ENCODE measurements around the gene UBE2O. TPM values are rescaled to one million over a fixed set of nuclear protein-coding genes. Genes with fewer than 3 reads are reported as not detected.

The UBE2O gene
- total RNA-seq, 1 donor from 2014 or later = 19.3 TPM

GRCh38 chr17:76467809-76468633 lies 15.1 kb upstream of the UBE2O start:
- Histone ChIP-seq H3K36me3 (peaks cover 20% of the 10 kb centered on the region), H3K27me3 (no peaks in the 10 kb centered on the region), H3K4me1 (peaks cover 6% of the 10 kb centered on the region), H3K27ac (no peak overlapping the region), H3K9me3 (no peaks in the 10 kb centered on the region), H3K4me3 (no peak overlapping the region)
- TF ChIP-seq CTCF (IDR thresholded peaks at IDR 0.05) = no peak
- intact Hi-C loops (cut with DNase I) = loop anchor here (5.0 kb wide), 1 partner anchor 39 kb away; no protein-coding TSS in a partner anchor
- DNase-seq = no peak
- ATAC-seq = no peak

- no peak for TF ChIP-seq CTCF (IDR thresholded peaks at IDR 0.05)
- intact Hi-C loops (cut with DNase I) = loop anchor here (5.0 kb wide), 1 partner anchor 40 kb away; no protein-coding TSS in a partner anchor
- Histone ChIP-seq H3K4me1 (peaks cover 6% of the 10 kb centered on the region), H3K27me3 (no peaks in the 10 kb centered on the region), H3K9me3 (no peaks in the 10 kb centered on the region), H3K36me3 (peaks cover 14% of the 10 kb centered on the region), H3K27ac (no peak within 1 kb of the TSS), H3K4me3 (no peak within 1 kb of the TSS)
- ATAC-seq = no peak
- DNase-seq = no peak
Measured at GRCh38 chr17:76467366-76467765, 14.4 kb upstream of the UBE2O start, which contains the start of gene AANAT. TSS of gene AANAT (plus strand) at chr17:76467603. CDS start at chr17:76468747, 1,144 bp downstream.

- Histone ChIP-seq H3K9me3 (no peaks in the 10 kb centered on the region), H3K4me3 (no peak overlapping the region), H3K36me3 (peaks cover 8% of the 10 kb centered on the region), H3K27ac (no peak overlapping the region), H3K4me1 (peaks cover 6% of the 10 kb centered on the region), H3K27me3 (no peaks in the 10 kb centered on the region)
- ATAC-seq (no peak), DNase-seq (no peak)
- intact Hi-C loops (cut with DNase I) = loop anchor here (5.0 kb wide), 1 partner anchor 41 kb away; no protein-coding TSS in a partner anchor
- TF ChIP-seq CTCF (IDR thresholded peaks at IDR 0.05) = no peak
Measured at GRCh38 chr17:76466775-76467130, 13.8 kb upstream of the UBE2O start.

GRCh38 chr17:76462556-76463290 lies 9.8 kb upstream of the UBE2O start:
- DNase-seq = no peak

More at GRCh38 chr17:76462556-76463290, 9.8 kb upstream of the UBE2O start:
- TF ChIP-seq CTCF (IDR thresholded peaks at IDR 0.05) = no peak
- Histone ChIP-seq H3K36me3 (no peaks in the 10 kb centered on the region), H3K4me1 (peaks cover 6% of the 10 kb centered on the region), H3K4me3 (no peak overlapping the region), H3K9me3 (no peaks in the 10 kb centered on the region), H3K27me3 (no peaks in the 10 kb centered on the region), H3K27ac (no peak overlapping the region)
- ATAC-seq = peak; percentile 13
- intact Hi-C loops (cut with DNase I) = no loop called here
